K562 treated with DMSO at 1 percent for 12 hours (cell line): ENCODE results near the gene HNRNPF. TPM values are rescaled to one million over a fixed set of nuclear protein-coding genes. Genes with fewer than 3 reads are reported as not detected.

Experiments used
- total RNA-seq: library from RNA; unstranded; fragments of 300-600 nt; gene quantifications from 2 replicates; pipeline ENCODE4 v1.2.3, GENCODE V29; 2022; ENCODE audit not compliant: insufficient read depth

Gene HNRNPF, protein sequence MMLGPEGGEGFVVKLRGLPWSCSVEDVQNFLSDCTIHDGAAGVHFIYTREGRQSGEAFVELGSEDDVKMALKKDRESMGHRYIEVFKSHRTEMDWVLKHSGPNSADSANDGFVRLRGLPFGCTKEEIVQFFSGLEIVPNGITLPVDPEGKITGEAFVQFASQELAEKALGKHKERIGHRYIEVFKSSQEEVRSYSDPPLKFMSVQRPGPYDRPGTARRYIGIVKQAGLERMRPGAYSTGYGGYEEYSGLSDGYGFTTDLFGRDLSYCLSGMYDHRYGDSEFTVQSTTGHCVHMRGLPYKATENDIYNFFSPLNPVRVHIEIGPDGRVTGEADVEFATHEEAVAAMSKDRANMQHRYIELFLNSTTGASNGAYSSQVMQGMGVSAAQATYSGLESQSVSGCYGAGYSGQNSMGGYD
- 218 and 410 TPM in 2 replicates for total RNA-seq

DNA sequence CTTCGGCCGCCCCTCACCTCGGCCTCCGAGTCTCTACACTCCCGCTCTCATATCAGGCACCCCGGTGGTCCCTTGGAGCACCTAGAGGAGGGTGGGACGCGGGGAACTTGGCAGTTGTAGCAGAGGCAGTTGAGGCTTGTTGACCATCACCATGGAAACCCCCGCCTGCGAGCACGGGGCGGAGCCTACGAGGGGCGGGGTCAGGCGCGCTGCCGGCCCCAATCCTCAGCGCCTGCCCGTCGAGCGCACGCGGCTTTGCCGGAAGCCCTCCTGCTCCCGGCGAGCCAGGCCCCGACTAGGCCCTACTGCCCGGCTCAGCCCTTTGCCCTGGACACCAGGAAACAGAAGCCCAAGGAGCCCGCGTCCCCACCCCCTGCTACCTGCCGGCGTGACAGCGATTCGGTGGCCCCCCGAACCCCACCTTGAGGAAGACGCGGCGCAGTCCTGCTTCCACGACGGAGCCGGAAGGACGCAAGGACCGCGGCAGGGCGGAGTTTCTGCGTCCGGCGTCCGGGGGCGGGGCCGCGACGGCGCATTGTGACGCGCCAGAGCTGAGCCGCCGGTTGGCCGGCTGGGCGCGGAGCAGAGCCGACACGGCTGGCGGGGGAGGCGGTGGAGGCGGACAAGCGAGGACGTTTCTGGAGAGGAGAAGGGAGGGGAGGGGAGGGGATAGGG is at the start of gene HNRNPF:
Gene HNRNPF, minus strand, starts transcription at position 477 of the 675 bp plus-strand sequence. CDS start 21,302 bp downstream, outside the sequence.

DNA sequence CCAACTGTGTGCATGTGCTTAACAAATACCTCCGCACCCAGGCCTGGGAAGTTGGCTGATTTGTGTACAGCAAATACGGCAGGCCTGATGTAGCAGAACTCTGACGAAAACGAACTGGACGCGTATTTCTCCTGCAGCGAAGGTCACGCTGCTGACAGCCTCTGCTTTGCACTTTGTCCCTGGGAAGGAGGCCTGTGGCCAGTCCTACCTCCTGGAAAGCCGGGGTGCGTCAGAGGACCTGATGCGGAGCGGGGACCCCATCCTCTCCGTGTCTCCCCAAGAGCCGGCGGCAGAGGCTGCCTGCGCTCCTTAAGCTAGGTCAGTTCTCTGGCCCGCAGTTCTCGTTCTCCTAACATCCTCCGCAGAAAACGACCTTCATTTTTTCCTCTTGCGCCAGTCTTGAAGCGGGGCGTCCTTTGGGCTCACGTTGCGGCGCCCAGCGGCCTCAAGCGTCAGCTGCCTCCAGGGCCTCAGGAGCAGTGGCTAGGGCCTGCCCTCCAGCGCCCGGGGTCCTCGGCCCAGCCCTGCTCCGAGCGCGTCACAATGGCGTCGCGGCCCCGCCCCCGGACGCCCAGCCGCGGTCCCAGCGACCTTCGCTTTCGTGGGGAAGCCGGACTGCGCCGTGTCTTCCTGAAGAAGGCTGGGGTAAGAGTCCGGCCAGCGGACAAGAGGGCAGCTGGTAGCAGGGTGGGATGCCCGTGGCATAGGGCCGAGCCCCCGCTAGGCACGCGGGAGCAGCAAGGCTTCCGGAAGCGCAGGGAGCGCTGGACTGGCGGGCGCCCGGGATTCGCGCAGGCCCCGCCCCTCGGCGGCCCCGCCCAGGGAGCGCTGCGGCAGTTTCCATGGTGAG is 27.5 kb upstream of the HNRNPF start, which contains the start of gene ZNF487:
Gene ZNF487, plus strand, starts transcription at position 821 of the 850 bp plus-strand sequence. CDS start 38,703 bp downstream, outside the sequence.

DNA sequence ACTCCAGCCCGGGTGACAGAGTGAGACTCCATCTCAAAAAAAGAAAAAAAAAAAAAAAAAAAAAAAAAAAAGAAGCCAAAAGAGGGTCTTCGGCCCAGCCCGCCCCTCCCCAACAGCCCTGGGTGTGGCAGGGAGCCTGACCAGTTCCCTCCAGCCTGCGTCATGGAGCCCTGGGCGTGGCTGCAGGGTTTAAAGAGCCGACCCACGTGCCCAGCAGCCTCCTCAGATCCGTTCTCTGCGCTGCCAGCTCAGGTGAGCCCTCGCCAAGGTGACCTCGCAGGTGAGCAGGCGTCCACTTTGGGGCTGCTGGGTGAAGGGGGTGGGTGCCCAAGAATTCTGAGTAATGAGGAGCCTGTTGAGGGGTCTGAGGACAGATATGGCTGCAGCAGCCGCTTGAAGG is 37.6 kb downstream of the HNRNPF start, which contains the start of gene FXYD4:
Gene FXYD4, plus strand, starts transcription at position 219 of the 400 bp plus-strand sequence. CDS start 2,111 bp downstream, outside the sequence.

Other genes starting within 250 kb of the HNRNPF start
- 2.3 and 6.0 TPM in 2 replicates for gene RASGEF1A, start 142.1 kb downstream of the HNRNPF start, total RNA-seq
- gene FXYD4, start 37.5 kb downstream of the HNRNPF start, total RNA-seq = not detected in 2 replicates
- 6.5 and 7.5 TPM in 2 replicates for gene ZNF487, start 27.9 kb upstream of the HNRNPF start, total RNA-seq
- 1.2 and 2.9 TPM in 2 replicates for gene ZNF239, start 165.4 kb upstream of the HNRNPF start, total RNA-seq
- 2.4 and 2.8 TPM in 2 replicates for gene ZNF485, start 197.3 kb upstream of the HNRNPF start, total RNA-seq
- gene ZNF32, start 239.7 kb upstream of the HNRNPF start, total RNA-seq = 18.6 and 20.0 TPM in 2 replicates